Measurements from ENCODE around the gene CLCN6. TPM values are rescaled to one million over a fixed set of nuclear protein-coding genes. Genes with fewer than 3 reads are reported as not detected.

Gene CLCN6
- total and polyA plus RNA-seq, 7 donors = 3.0 to 19.7 (median 16.0) TPM

GRCh38 chr1:11851180-11851579 is 45.2 kb downstream of the CLCN6 start:
- intact Hi-C loops (cut with DNase I) = no loop called here
- WGBS, 2 donors = 74 to 76% methylated on average over 7 of the region's 7 CpGs

DNA sequence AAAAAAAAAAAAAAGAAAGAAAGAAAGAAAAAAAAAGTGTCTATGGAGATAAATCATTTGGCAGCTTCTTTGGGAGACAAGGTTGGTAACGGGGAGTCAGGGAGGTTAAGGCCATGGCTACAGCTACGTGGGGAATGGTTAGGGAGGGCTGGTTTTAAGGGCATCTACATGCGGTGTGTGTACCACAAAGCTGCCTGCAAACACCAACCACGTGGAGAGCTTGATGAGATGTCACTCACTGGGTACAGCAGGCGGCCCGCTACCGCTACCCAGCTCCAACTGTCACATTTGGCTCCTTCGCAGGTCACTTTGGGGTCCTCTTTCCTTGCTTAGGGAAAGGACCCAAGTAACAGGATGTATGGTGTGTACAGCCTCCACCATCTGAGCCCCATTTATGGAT is 48.5 kb downstream of the CLCN6 start:
- Histone ChIP-seq H3K9me3 (no peaks in the 10 kb centered on the region), H3K36me3 (no peaks in the 10 kb centered on the region), H3K4me3 (no peak overlapping the region), H3K27me3 (peaks cover 14 to 40% (median 21%) of the 10 kb centered on the region in 3 donors), H3K27ac (no peak overlapping the region), H3K4me1 (peaks cover 0 to 6% (median 3%) of the 10 kb centered on the region in 4 donors)
- intact Hi-C loops (cut with DNase I) = no loop called here
- 54% methylated on average over 8 of the region's 8 CpGs for whole genome bisulfite sequencing, 2 donors
- DNase-seq = no peak
- TF ChIP-seq, protein P1, sequence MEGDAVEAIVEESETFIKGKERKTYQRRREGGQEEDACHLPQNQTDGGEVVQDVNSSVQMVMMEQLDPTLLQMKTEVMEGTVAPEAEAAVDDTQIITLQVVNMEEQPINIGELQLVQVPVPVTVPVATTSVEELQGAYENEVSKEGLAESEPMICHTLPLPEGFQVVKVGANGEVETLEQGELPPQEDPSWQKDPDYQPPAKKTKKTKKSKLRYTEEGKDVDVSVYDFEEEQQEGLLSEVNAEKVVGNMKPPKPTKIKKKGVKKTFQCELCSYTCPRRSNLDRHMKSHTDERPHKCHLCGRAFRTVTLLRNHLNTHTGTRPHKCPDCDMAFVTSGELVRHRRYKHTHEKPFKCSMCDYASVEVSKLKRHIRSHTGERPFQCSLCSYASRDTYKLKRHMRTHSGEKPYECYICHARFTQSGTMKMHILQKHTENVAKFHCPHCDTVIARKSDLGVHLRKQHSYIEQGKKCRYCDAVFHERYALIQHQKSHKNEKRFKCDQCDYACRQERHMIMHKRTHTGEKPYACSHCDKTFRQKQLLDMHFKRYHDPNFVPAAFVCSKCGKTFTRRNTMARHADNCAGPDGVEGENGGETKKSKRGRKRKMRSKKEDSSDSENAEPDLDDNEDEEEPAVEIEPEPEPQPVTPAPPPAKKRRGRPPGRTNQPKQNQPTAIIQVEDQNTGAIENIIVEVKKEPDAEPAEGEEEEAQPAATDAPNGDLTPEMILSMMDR (IDR thresholded peaks at IDR 0.05) = no peak
- TF ChIP-seq POLR2A (IDR thresholded peaks at IDR 0.05) (no peak), EP300 (IDR thresholded peaks at IDR 0.05) (no peak), POLR2AphosphoS5 (IDR thresholded peaks at IDR 0.05) (no peak)

More at GRCh38 chr1:11851180-11851579, 45.2 kb downstream of the CLCN6 start:
- TF ChIP-seq, protein P1 (IDR thresholded peaks at IDR 0.05) = no peak
- no peak for TF ChIP-seq EP300 (IDR thresholded peaks at IDR 0.05)
- no peak for TF ChIP-seq POLR2A (IDR thresholded peaks at IDR 0.05)
- no peak for TF ChIP-seq POLR2AphosphoS5 (IDR thresholded peaks at IDR 0.05)
- no peak for DNase-seq
- H3K27me3 ChIP-seq = peaks cover 0 to 8% (median 0%) of the 10 kb centered on the region in 3 donors
- H3K9me3 ChIP-seq = no peaks in the 10 kb centered on the region
- peaks cover 0 to 8% (median 0%) of the 10 kb centered on the region in 4 donors for H3K36me3 ChIP-seq
- no peak overlapping the region for H3K27ac ChIP-seq
- H3K4me3 ChIP-seq = no peak overlapping the region
- H3K4me1 ChIP-seq = no peaks in the 10 kb centered on the region

DNA sequence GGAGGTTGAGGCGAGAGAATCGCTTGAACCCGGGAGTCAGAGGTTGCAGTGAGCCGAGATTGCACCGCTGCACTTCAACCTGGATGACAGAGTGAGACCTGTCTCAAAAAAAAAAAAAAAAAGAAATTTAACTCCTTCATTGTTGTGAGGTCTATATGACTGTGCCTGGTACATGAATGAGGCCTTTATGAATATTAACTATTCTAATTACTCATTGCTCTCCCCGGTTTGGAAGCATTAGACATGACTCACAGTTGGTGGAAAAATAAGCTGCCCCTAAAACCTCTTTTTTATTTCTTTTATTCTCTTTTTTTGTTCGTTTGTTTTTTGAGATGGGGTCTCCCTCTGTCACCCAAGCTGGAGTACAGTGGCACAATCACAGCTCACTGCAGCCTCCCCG is 49.4 kb downstream of the CLCN6 start:
- Histone ChIP-seq H3K36me3 (no peaks in the 10 kb centered on the region), H3K9me3 (no peaks in the 10 kb centered on the region), H3K4me1 (peaks cover 0 to 6% (median 3%) of the 10 kb centered on the region in 4 donors), H3K27me3 (peaks cover 17 to 49% (median 29%) of the 10 kb centered on the region in 3 donors), H3K4me3 (no peak overlapping the region), H3K27ac (no peak overlapping the region)
- 59 to 75% methylated on average over 8 of the region's 8 CpGs for WGBS, 2 donors
- TF ChIP-seq POLR2AphosphoS5 (IDR thresholded peaks at IDR 0.05) (no peak), EP300 (IDR thresholded peaks at IDR 0.05) (no peak), POLR2A (IDR thresholded peaks at IDR 0.05) (no peak)
- TF ChIP-seq, protein P1 (IDR thresholded peaks at IDR 0.05) = no peak
- DNase-seq = no peak
- intact Hi-C loops (cut with DNase I) = no loop called here

DNA sequence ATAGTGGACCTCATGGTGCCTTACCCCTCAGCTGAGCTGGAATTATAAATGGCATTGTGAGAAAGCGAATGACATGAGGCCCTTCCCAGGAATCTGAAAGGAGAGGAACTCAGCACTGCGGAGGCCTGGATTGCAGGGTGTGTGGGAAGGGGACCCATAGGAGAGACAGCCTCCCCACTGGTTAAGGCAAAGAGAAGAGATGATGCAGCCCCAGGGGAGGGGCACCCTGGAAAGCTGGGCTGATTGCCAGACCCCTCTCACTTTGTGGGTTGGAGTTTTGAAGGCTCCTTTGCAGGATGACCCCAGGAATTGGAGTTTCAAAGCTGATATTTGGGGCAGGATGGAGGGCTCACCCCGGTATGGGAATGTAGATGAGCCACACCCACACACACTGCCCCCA is 50.7 kb downstream of the CLCN6 start:
- 57 to 58% methylated on average over 3 of the region's 3 CpGs for WGBS, 2 donors
- H3K27ac ChIP-seq = no peak overlapping the region
- H3K4me3 ChIP-seq = no peak overlapping the region
- no peak for DNase-seq
- no peaks in the 10 kb centered on the region for H3K9me3 ChIP-seq
- intact Hi-C loops (cut with DNase I) = no loop called here
- H3K4me1 ChIP-seq = peaks cover 0 to 6% (median 3%) of the 10 kb centered on the region in 4 donors
- H3K36me3 ChIP-seq = no peaks in the 10 kb centered on the region
- H3K27me3 ChIP-seq = peaks cover 17 to 58% (median 31%) of the 10 kb centered on the region in 3 donors
- TF ChIP-seq POLR2AphosphoS5 (IDR thresholded peaks at IDR 0.05) = no peak
- TF ChIP-seq POLR2A (IDR thresholded peaks at IDR 0.05) = no peak
- TF ChIP-seq EP300 (IDR thresholded peaks at IDR 0.05) = no peak
- TF ChIP-seq, protein P1 (IDR thresholded peaks at IDR 0.05) = no peak
